Thoracic aorta (tissue), 2 donors: Measurements from ENCODE around the gene ACSL6. TPM values are rescaled to one million over a fixed set of nuclear protein-coding genes. Genes with fewer than 3 reads are reported as not detected.

Experiments used
- ATAC-seq: fragments of 150-250 bp; one replicate; pipeline ENCODE4 v1.8.0; 2017; ENCODE audit warnings: low read depth; ENCODE audit not compliant: insufficient number of reproducible peaks, low FRiP score
- DNase-seq: peaks from one replicate; pipeline ENCODE4 v3.0.0-alpha.2; 2020; ENCODE audit warnings: low spot score
- H3K27ac ChIP-seq, 2 donors: fragments of 200-600 bp; sonication (generic); 1 replicate in 1 of 2; 2 replicates in 1 of 2; pipeline ENCODE4 v1.5.1; 2016; ENCODE audit warnings: mild to moderate bottlenecking in 2 of 2, moderate library complexity in 2 of 2
- H3K27me3 ChIP-seq: fragments of 200-600 bp; sonication (generic); replicated peaks from 2 replicates; pipeline ENCODE4 v1.6.0; 2016; ENCODE audit warnings: mild to moderate bottlenecking; ENCODE audit not compliant: insufficient read depth
- H3K36me3 ChIP-seq: fragments of 200-600 bp; sonication (generic); one replicate; pipeline ENCODE4 v1.5.1; 2016
- H3K4me1 ChIP-seq, 2 donors: fragments of 200-600 bp; sonication (generic); 1 replicate in 1 of 2; 2 replicates in 1 of 2; pipeline versions ENCODE4 v1.5.1 to v1.6.0; 2016; ENCODE audit warnings: low read depth in 2 of 2, mild to moderate bottlenecking in 1 of 2; ENCODE audit not compliant: control insufficient read depth in 1 of 2
- H3K4me3 ChIP-seq: fragments of 200-600 bp; sonication (generic); 2 replicates; pipeline ENCODE4 v1.5.1; 2016; ENCODE audit warnings: mild to moderate bottlenecking
- H3K9me3 ChIP-seq: fragments of 200-600 bp; sonication (generic); 2 replicates; pipeline ENCODE4 v1.5.1; 2016
- total RNA-seq, 2 donors: library from RNA; depleted of rRNA; stranded (reverse); fragments of >200 nt; gene quantifications; one replicate each; pipeline versions ENCODE4 v1.1.0 to v1.2.3, GENCODE V29; 2016
- TF ChIP-seq, protein P1 (sequence below): fragments of 200-600 bp; sonication (generic); IDR thresholded peaks from one replicate; pipeline ENCODE4 v1.5.1; 2019; ENCODE audit warnings: antibody characterized with exemption

The ACSL6 gene, protein sequence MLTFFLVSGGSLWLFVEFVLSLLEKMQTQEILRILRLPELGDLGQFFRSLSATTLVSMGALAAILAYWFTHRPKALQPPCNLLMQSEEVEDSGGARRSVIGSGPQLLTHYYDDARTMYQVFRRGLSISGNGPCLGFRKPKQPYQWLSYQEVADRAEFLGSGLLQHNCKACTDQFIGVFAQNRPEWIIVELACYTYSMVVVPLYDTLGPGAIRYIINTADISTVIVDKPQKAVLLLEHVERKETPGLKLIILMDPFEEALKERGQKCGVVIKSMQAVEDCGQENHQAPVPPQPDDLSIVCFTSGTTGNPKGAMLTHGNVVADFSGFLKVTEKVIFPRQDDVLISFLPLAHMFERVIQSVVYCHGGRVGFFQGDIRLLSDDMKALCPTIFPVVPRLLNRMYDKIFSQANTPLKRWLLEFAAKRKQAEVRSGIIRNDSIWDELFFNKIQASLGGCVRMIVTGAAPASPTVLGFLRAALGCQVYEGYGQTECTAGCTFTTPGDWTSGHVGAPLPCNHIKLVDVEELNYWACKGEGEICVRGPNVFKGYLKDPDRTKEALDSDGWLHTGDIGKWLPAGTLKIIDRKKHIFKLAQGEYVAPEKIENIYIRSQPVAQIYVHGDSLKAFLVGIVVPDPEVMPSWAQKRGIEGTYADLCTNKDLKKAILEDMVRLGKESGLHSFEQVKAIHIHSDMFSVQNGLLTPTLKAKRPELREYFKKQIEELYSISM
- 1 to 10 TPM; 1.6 TPM for total RNA-seq

GRCh38 chr5:132011622-132012343 is at the start of gene ACSL6:
Gene ACSL6 (minus strand): TSS chr5:132011658. CDS start chr5:132011553, 105 bp downstream.
- TF ChIP-seq, protein P1, sequence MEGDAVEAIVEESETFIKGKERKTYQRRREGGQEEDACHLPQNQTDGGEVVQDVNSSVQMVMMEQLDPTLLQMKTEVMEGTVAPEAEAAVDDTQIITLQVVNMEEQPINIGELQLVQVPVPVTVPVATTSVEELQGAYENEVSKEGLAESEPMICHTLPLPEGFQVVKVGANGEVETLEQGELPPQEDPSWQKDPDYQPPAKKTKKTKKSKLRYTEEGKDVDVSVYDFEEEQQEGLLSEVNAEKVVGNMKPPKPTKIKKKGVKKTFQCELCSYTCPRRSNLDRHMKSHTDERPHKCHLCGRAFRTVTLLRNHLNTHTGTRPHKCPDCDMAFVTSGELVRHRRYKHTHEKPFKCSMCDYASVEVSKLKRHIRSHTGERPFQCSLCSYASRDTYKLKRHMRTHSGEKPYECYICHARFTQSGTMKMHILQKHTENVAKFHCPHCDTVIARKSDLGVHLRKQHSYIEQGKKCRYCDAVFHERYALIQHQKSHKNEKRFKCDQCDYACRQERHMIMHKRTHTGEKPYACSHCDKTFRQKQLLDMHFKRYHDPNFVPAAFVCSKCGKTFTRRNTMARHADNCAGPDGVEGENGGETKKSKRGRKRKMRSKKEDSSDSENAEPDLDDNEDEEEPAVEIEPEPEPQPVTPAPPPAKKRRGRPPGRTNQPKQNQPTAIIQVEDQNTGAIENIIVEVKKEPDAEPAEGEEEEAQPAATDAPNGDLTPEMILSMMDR: no peak
- no peaks in the 10 kb centered on the region for H3K9me3 ChIP-seq
- peak within 1 kb of the TSS; percentile 76 for H3K4me3 ChIP-seq
- peaks cover 0 to 12% of the 10 kb centered on the region in 2 donors for H3K4me1 ChIP-seq
- no peak within 1 kb of the TSS for H3K27ac ChIP-seq
- H3K36me3 ChIP-seq: no peaks in the 10 kb centered on the region
- DNase-seq (no peak), ATAC-seq (no peak)
- no peaks in the 10 kb centered on the region for H3K27me3 ChIP-seq

GRCh38 chr5:132060501-132061161 is 49.2 kb upstream of the ACSL6 start, which contains the start of gene IL3:
Gene IL3 (plus strand): TSS chr5:132060655. CDS start chr5:132060707, 52 bp downstream.
- Histone ChIP-seq H3K4me1 (no peaks in the 10 kb centered on the region), H3K27ac (no peak within 1 kb of the TSS), H3K9me3 (no peaks in the 10 kb centered on the region), H3K36me3 (no peaks in the 10 kb centered on the region), H3K27me3 (no peaks in the 10 kb centered on the region), H3K4me3 (no peak within 1 kb of the TSS)
- DNase-seq (no peak), ATAC-seq (no peak)
- TF ChIP-seq, protein P1: no peak

DNA sequence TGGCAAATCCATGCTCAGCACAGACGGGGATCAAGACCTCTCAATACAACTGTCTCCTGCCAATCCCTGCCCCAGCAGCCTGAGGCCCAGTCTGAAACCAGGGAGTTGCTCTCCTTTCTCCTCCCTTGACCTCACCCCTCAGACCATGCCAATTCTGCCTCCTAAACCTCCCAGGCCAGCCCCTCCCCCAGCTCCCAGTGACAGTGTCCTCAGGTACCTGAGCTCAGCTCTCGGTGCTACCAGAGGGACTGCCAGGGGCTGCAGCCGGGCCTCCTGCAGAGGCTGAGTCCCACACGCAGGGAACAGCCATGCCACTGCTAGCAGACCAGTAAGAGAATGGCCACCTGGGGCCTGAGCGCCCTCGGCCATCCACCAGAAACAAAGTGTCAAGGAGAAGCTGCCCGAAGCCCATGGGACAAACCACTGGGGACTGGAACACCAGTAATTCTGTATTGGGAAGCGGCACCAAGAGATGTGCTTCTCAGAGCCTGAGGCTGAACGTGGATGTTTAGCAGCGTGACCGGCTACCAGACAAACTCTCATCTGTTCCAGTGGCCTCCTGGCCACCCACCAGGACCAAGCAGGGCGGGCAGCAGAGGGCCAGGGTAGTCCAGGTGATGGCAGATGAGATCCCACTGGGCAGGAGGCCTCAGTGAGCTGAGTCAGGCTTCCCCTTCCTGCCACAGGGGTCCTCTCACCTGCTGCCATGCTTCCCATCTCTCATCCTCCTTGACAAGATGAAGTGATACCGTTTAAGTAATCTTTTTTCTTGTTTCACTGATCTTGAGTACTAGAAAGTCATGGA is 48.4 kb upstream of the ACSL6 start:
- H3K27ac ChIP-seq: no peak overlapping the region
- TF ChIP-seq, protein P1: no peak
- DNase-seq: no peak
- no peak for ATAC-seq
- H3K4me3 ChIP-seq: no peak overlapping the region
- H3K9me3 ChIP-seq: no peaks in the 10 kb centered on the region
- no peaks in the 10 kb centered on the region for H3K4me1 ChIP-seq
- H3K27me3 ChIP-seq: no peaks in the 10 kb centered on the region
- no peaks in the 10 kb centered on the region for H3K36me3 ChIP-seq

DNA sequence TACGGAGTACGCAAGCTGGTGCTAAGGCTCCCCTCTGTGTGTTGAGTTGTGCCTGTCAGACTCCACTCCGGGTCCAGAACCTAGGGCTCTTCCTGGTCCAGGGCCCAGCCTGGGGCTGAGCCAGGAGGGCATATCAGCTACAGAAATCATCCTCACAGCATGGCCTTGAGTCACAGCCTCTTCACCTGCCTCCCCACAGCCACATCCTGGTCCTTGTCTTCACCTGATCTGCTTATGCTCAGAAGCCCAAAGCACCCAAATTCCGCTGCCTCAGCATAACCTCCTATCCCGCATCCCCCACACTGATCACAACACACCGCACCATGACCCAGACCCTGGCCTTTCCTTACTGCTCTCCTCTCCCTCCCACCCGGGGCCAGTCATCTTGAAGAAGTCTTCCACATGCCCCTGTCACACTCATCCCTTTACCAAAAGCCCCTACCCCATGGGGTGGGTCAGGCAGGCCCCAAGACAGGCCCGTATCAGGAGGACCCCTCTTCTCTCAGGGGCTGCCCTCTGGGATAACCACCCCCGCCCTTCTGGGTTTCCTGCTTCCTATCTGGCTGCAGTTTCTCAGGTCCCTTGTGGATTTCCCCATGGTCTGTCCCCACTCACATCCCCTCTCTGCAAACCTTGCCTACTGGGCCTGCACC is 47.7 kb upstream of the ACSL6 start:
- no peaks in the 10 kb centered on the region for H3K4me1 ChIP-seq
- no peaks in the 10 kb centered on the region for H3K27me3 ChIP-seq
- ATAC-seq (no peak), DNase-seq (no peak)
- H3K36me3 ChIP-seq: no peaks in the 10 kb centered on the region
- TF ChIP-seq, protein P1: no peak
- H3K4me3 ChIP-seq: no peak overlapping the region
- H3K9me3 ChIP-seq: no peaks in the 10 kb centered on the region
- H3K27ac ChIP-seq: no peak overlapping the region
